ENCODE results near the gene FHL1. TPM values are rescaled to one million over a fixed set of nuclear protein-coding genes. Genes with fewer than 3 reads are reported as not detected.
A peak's percentile ranks its signal among the peaks of the same experiment; 100 is the strongest.

Gene FHL1
- total and polyA plus RNA-seq, 7 donors = 325 to 8,382 (median 6,074) TPM

- peak overlapping the region; percentile 95 for H3K27ac ChIP-seq
- peaks cover 36% of the 10 kb centered on the region for H3K4me1 ChIP-seq
- no peak overlapping the region for H3K4me3 ChIP-seq
- no peaks in the 10 kb centered on the region for H3K9me3 ChIP-seq
- intact Hi-C loops (cut with DNase I) = no loop called here
- ATAC-seq (no peak), DNase-seq (no peak)
- H3K36me3 ChIP-seq (ENCODE audit: insufficient read depth in 1 of 2, low read depth in 1 of 2) = no peaks in the 10 kb centered on the region
- 43 to 50% (median 47%) methylated on average over 3 to 4 of the region's 4 CpGs for whole genome bisulfite sequencing, 3 donors
- no peaks in the 10 kb centered on the region for H3K27me3 ChIP-seq (ENCODE audit: insufficient read depth in 3 of 3, low read length in 2 of 3)
- no peak for TF ChIP-seq CTCF (IDR thresholded peaks at IDR 0.05)
Measured at GRCh38 chrX:136179133-136179532, 31.8 kb downstream of the FHL1 start.

DNA sequence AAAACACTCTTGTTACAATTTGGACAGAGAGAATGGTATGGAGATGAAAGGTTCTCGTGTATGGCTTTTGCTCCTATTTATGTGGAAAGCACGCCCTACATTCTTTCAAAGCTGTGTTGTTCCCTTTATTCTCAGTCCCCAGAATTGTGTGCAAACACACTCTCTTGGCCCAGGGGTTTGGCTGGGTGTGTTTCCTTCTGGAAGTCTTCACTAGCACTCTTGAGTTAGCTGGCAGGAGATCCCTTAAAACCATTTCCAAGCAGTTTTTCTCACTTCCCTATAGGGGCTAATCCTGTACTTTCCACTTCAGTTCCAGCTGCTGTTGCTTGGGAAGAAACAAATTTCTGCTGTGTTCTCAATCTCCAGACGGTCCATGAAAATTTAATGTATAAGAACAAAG lies 35.1 kb downstream of the FHL1 start:
- Histone ChIP-seq H3K4me3 (no peak overlapping the region), H3K27me3 (ENCODE audit: insufficient read depth in 3 of 3, low read length in 2 of 3) (no peaks in the 10 kb centered on the region), H3K9me3 (no peaks in the 10 kb centered on the region), H3K27ac (peak overlapping the region; percentile 95), H3K36me3 (ENCODE audit: insufficient read depth in 1 of 2, low read depth in 1 of 2) (no peaks in the 10 kb centered on the region), H3K4me1 (peaks cover 44% of the 10 kb centered on the region)
- DNase-seq (no peak), ATAC-seq (no peak)
- intact Hi-C loops (cut with DNase I) = no loop called here
- 42 to 55% (median 46%) methylated on average over 3 of the region's 3 CpGs for whole genome bisulfite sequencing, 3 donors
- TF ChIP-seq CTCF (IDR thresholded peaks at IDR 0.05) = no peak

DNA sequence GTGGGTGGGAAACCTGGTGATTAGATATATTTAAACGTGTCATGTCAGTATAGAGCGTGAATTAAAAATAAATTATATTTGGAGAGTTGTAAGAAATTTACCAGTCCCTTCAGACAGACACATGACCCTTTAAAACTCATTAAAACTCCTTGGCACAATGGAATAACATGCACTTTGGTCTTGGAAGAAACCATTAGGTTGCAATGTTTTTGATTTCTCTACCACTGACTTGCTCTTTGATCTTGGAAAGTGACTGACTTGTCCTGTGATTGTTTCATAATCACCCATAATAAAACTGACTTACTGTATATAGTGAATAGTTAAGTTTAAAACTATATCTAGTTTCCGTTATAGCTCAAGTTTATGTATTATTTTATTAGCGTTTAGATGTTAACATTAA lies 35.8 kb downstream of the FHL1 start:
- ATAC-seq = peak in 1 of 4 donors; percentile 23
- Histone ChIP-seq H3K27ac (peak overlapping the region; percentile 95), H3K36me3 (ENCODE audit: insufficient read depth in 1 of 2, low read depth in 1 of 2) (no peaks in the 10 kb centered on the region), H3K4me1 (peaks cover 36% of the 10 kb centered on the region), H3K4me3 (peak overlapping the region; percentile 48), H3K27me3 (ENCODE audit: insufficient read depth in 3 of 3, low read length in 2 of 3) (no peaks in the 10 kb centered on the region), H3K9me3 (no peaks in the 10 kb centered on the region)
- intact Hi-C loops (cut with DNase I) = no loop called here
- WGBS, 3 donors = 36 to 60% (median 59%) methylated on average over 3 to 4 of the region's 4 CpGs
- no peak for DNase-seq
- TF ChIP-seq CTCF (IDR thresholded peaks at IDR 0.05) = no peak

DNA sequence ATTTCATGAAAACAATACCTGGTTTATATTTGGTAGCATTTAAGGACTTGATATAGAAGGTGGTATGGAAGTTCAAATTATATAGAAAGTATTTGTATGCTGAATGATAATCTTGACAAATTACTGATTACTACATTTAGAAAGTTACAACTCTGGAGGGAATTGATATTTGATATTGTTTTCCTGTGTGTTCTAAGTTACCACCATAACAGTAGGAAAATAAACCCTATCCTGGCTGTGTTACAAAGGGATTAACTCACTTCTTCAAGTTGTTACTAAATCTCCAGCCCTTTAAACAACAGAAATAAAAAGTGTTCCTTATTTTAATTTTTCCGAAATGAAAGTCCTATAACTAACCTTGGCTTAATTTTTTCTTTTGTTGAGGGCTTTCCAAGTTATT lies 36.6 kb downstream of the FHL1 start:
- peak overlapping the region; percentile 95 for H3K27ac ChIP-seq
- ATAC-seq (peak in 3 of 4 donors; percentile 37 to 60 (median 43)), DNase-seq (no peak)
- H3K4me1 ChIP-seq = peaks cover 37% of the 10 kb centered on the region
- H3K9me3 ChIP-seq = no peaks in the 10 kb centered on the region
- no peak for TF ChIP-seq CTCF (IDR thresholded peaks at IDR 0.05)
- intact Hi-C loops (cut with DNase I) = no loop called here
- peak overlapping the region; percentile 48 for H3K4me3 ChIP-seq
- no peaks in the 10 kb centered on the region for H3K27me3 ChIP-seq (ENCODE audit: insufficient read depth in 3 of 3, low read length in 2 of 3)
- WGBS, 3 donors = 8 to 13% (median 10%) methylated on average over 1 of the region's 1 CpG
- H3K36me3 ChIP-seq (ENCODE audit: insufficient read depth in 1 of 2, low read depth in 1 of 2) = no peaks in the 10 kb centered on the region

- 5 to 16% (median 8%) methylated on average over 8 of the region's 8 CpGs for WGBS, 3 donors
- Histone ChIP-seq H3K4me1 (peaks cover 34% of the 10 kb centered on the region), H3K4me3 (peak overlapping the region; percentile 48), H3K36me3 (ENCODE audit: insufficient read depth in 1 of 2, low read depth in 1 of 2) (no peaks in the 10 kb centered on the region), H3K27me3 (ENCODE audit: insufficient read depth in 3 of 3, low read length in 2 of 3) (no peaks in the 10 kb centered on the region), H3K9me3 (no peaks in the 10 kb centered on the region), H3K27ac (peak overlapping the region; percentile 95)
- TF ChIP-seq CTCF (IDR thresholded peaks at IDR 0.05) = no peak
- peak; percentile 64 to 89 (median 76) for ATAC-seq
- no peak for DNase-seq
- intact Hi-C loops (cut with DNase I) = no loop called here
Measured at GRCh38 chrX:136185401-136186022, 38.2 kb downstream of the FHL1 start.
